SIG-M5 treated with dmso at 0.1 percent for 504 hours (cell line): ENCODE results near the gene COL23A1.

Experiments used
- DNase-seq: peaks from one replicate; lab custom pipeline; 2025; ENCODE audit not compliant: unreplicated experiment; lab: John Stamatoyannopoulos, UW

COL23A1 gene

GRCh38 chr5:178407646-178408045 is 182.5 kb downstream of the COL23A1 start:
- DNase-seq = no peak

DNA sequence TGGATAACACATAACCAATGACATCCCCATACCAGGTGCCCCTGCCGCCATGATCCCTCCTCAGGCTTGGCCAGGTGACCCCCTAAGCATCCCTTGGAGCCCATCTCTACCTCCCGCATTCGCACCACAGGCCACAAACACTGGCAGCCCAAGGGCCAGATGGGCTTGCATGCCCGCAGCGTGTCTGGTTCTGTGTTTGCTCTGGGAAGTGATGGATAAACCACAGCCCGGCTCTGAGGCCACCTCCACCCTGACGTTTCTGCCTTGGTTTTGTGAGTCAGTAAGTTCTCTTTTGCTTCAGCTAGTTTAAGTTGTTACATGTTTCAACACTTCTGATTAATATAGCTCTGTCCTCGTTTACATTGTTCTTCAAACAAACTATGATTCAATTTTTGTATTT is 185.2 kb downstream of the COL23A1 start:
- peak; percentile 93 for DNase-seq

GRCh38 chr5:178403956-178404600 is 186.1 kb downstream of the COL23A1 start:
- no peak for DNase-seq

- no peak for DNase-seq
These were observed 186.8 kb downstream of the COL23A1 start for GRCh38 chr5:178403351-178403750.

DNA sequence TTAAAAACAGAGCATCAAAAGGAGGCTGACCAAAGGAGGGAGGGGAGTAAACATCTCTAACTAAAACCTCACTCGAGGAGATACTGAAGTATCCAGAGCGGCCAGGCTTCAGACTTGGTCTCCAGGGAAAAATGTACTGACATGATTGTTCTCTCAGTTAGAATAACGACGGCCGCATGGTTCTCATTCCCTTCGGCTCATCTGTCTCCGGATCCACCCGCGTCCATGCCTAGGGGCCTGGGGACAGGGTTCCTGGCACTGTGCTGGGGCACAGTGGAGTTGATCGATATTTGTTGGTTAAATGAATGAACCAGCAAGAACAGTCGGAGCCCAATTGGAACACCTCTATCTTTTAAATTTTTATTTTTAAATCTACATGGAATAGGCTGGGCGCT is 190.5 kb downstream of the COL23A1 start:
- no peak for DNase-seq

GRCh38 chr5:178398901-178399700 is 191.1 kb downstream of the COL23A1 start:
- DNase-seq = no peak

DNA sequence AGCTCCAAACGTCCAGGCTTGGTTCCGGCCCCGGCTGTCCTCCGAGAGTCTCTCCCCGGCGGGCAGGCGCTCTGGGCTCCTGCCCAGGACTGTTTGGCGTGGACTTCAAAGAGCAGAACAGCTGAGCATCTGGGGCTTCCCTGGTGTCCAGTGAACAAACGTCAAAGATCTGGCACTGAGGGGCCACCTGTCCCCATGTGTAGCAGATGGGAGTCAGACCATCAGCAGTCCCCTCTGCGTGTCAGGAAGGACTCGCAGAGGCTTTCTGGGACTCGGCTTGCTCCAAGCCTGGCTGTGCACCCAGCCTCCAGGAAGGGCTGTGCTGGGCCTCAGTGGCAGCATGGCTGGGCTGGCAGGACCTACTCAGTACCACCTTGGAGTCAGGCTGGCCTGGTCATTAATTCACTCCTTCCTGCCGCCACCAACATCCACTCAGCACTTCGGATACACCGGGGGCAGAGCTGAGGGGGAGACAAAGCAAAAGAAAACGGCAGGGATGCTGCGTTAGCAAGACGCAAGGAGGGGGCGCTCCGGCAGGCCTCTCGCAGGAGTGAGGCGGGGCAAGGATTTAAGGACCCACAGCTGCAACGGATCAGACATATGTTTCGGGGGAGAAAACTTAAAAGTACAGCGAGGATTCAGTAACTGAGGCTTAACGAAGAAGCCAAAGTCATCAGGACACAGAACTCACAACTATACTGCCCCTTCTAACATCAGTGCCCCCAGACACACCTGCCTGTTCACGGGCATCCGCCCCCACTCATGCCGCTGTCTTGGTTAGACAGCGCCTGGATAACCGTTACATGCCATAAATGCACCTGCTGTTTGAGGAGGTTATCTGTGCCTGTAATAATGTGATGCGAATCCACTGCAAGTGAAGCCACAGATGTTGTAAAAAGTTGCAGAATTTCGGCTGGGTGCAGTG is 193.1 kb downstream of the COL23A1 start:
- no peak for DNase-seq

- DNase-seq = no peak
These were observed 196.1 kb downstream of the COL23A1 start for GRCh38 chr5:178394074-178394473.

DNA sequence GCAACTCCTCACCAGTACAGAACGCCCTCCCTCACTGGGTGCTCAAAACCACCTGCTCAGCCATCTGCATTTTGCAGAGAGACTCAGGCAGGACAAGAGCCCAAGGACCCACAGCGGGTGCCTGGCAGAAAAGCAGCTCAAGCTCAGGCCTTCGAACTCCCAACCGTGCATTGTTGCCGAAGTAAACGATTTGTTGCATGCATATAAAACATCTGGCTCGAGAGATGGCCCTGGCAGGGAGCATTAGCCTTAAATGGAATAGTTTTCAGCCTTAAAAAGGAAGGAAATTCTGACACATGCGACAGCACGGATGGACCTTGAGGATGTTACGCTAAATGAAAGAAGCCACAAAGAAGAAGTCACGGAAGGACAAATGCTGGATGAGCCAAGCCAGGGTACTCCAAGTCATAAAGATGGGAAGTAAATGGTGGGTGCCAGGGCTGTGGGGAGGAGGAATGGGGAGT is 197.2 kb downstream of the COL23A1 start:
- peak; percentile 96 for DNase-seq

- DNase-seq = no peak
These were observed 197.8 kb downstream of the COL23A1 start for GRCh38 chr5:178392386-178392785.

DNA sequence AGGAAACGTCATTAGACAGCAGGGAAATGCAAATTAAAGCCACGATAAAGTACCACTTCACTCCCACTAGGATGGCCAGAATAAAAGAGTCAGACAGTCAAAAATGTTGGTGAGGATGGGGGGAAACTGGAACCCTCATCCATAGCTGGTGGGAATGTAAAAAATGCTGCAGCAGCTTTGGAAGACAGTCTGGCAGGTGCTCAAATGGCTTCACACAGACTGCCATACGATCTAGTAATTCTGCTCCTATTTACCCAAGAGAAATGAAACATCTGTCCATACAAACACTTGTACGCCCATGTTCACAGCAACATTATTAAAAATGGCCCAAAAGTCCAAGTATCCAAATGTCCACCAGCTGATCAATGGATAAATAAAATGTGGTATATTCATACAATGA is 198.7 kb downstream of the COL23A1 start:
- DNase-seq = no peak

DNA sequence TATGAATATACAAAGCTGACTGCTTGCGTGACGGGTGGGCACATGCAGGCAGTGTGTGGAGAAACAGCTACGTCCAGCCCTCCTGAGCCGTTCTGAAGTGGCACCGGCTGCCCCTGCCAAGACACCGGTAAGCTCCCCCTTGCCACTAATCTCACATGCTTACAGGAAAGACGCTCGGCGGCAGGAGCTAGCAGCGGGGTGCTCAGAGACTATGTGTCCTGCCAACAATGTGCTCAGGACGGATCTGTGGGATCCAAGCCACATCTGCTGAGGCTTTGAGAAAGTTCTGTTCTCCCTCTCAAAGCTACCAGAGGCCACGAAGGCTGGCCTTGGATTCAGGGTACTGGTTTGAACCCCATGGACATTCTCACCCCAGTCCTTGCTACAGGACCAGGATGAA is 200.4 kb downstream of the COL23A1 start:
- no peak for DNase-seq

- DNase-seq = peak; percentile 39
These were observed 201.0 kb downstream of the COL23A1 start for GRCh38 chr5:178389026-178389729.

- peak; percentile 56 for DNase-seq
These were observed 201.7 kb downstream of the COL23A1 start for GRCh38 chr5:178388386-178389025.

GRCh38 chr5:178387856-178388190 is 202.4 kb downstream of the COL23A1 start:
- no peak for DNase-seq

- DNase-seq = no peak
These were observed 202.9 kb downstream of the COL23A1 start for GRCh38 chr5:178387061-178387855.

GRCh38 chr5:178386336-178386931 is 203.8 kb downstream of the COL23A1 start:
- no peak for DNase-seq

GRCh38 chr5:178385496-178385890 is 204.7 kb downstream of the COL23A1 start:
- DNase-seq = no peak

GRCh38 chr5:178384816-178385495 is 205.2 kb downstream of the COL23A1 start:
- no peak for DNase-seq
